Pancreas (tissue), 10 donors: ENCODE measurements around the gene FNDC3A. TPM values are rescaled to one million over a fixed set of nuclear protein-coding genes. Genes with fewer than 3 reads are reported as not detected.

Experiments
- ATAC-seq, 4 donors: fragments of 200-7000 bp; cut with Tn5 transposase; one replicate each; pipeline versions ENCODE4 v1.8.0 to v1.9.1; 2020; ENCODE audit warnings: mild to moderate bottlenecking in 4 of 4, moderate library complexity in 4 of 4
- DNase-seq, 6 donors: peaks; one replicate each; pipeline ENCODE4 v3.0.0-alpha.2; 2020
- FAIRE-seq: peaks from 2 replicates; lab custom pipeline; 2012; peaks lifted over from hg19 to GRCh38; lab: Jason Lieb, UNC
- H3K27ac ChIP-seq, 4 donors: fragments of 200-600 bp; sonication (generic); 1 replicate in 3 of 4; 2 replicates in 1 of 4; pipeline versions ENCODE4 v1.5.0 to v1.8.0; 2020
- H3K27me3 ChIP-seq, 4 donors: fragments of 200-600 bp; one replicate each; pipeline ENCODE4 v1.8.0; 2021
- H3K36me3 ChIP-seq, 3 donors: fragments of 200-600 bp; sonication (generic) in 1 of 3; one replicate each; pipeline versions ENCODE4 v1.5.0 to v1.8.0; 2020 to 2021
- H3K4me1 ChIP-seq, 3 donors: fragments of 200-600 bp; one replicate each; pipeline ENCODE4 v1.8.0; 2021
- H3K4me3 ChIP-seq, 4 donors: fragments of 200-600 bp; sonication (generic) in 2 of 4; one replicate each; pipeline versions ENCODE4 v1.5.0 to v1.8.0; 2020 to 2021
- H3K9me3 ChIP-seq, 4 donors: fragments of 200-600 bp; one replicate each; pipeline ENCODE4 v1.8.0; 2021
- CTCF ChIP-seq, 4 donors: fragments of 200-600 bp; sonication (generic) in 3 of 4; IDR thresholded peaks; one replicate each; pipeline versions ENCODE4 v1.5.0 to v1.8.0; 2021; ENCODE audit warnings: antibody characterized with exemption in 4 of 4
- WGBS, 2 donors: extraction: QIAGEN DNeasy Blood & Tissue Kit; methylation state at CpG; one replicate each; pipeline ENCODE4 v1.1.7; 2013; 5-methylcytosine and 5-hydroxymethylcytosine counted together
- intact Hi-C, 3 donors: fragments of 100-400 bp; cut with DNase I; formaldehyde crosslinking; loops; one replicate each; pipeline versions ENCODE4 v1.11.1 to v1.14.2; 2022
- polyA plus RNA-seq, 2 donors: library from polyadenylated mRNA; stranded (reverse); fragments of 200-250 nt; gene quantifications; one replicate each; pipeline ENCODE4 v1.2.3, GENCODE V29; 2013
- total RNA-seq, 6 donors: library from RNA; stranded (reverse); fragmentation: NEBNext Ultra II Directional in 4 of 6; extraction: Animal tissue kit (Norgen Biotek cat#: 25700) in 4 of 6; gene quantifications; one replicate each; pipeline versions ENCODE4 v1.2.1 to v1.2.4, GENCODE V29; 2021 to 2023
- donor health status: healthy with polysubstance abuse.
- donor health status: DM: no; HTN: no; CAD: no; lungs with moderate emphysema.
- donor health status: DM: no; HTN: no; CAD: no.
- donor health status: control.
- donor health status: control.
- donor health status: Bipolar disorder and iron deficiency.
- donor health status: DM: yes; HTN: yes; CAD: no.
- donor health status: DM: no; HTN: no; CAD: no.
- donor health status: DM: no; HTN: no; CAD: no.
- donor health status: DM: yes; HTN: yes; CAD: no.

FNDC3A gene
- total and polyA plus RNA-seq, 8 donors, result 22.4 to 65.5 (median 47.2) TPM

- Histone ChIP-seq H3K36me3 (no peaks in the 10 kb centered on the region), H3K9me3 (no peaks in the 10 kb centered on the region), H3K4me1 (peaks cover 0 to 16% (median 0%) of the 10 kb centered on the region in 3 donors), H3K4me3 (no peak overlapping the region), H3K27me3 (no peaks in the 10 kb centered on the region), H3K27ac (no peak overlapping the region)
- no peak for TF ChIP-seq CTCF (IDR thresholded peaks at IDR 0.05)
- ATAC-seq (no peak), DNase-seq (no peak), FAIRE-seq (no peak)
- intact Hi-C loops, result no loop called here
- 89 to 96% methylated on average over 2 of the region's 2 CpGs for WGBS, 2 donors
These were observed 45.3 kb downstream of the FNDC3A start for GRCh38 chr13:49020940-49021553.

- H3K4me3 ChIP-seq, result no peak overlapping the region
- no peak for TF ChIP-seq CTCF (IDR thresholded peaks at IDR 0.05)
- DNase-seq, result no peak
- peaks cover 0 to 16% (median 0%) of the 10 kb centered on the region in 3 donors for H3K4me1 ChIP-seq
- ATAC-seq, result no peak
- 84 to 94% methylated on average over 1 of the region's 1 CpG for WGBS, 2 donors
- no peaks in the 10 kb centered on the region for H3K36me3 ChIP-seq
- no peak overlapping the region for H3K27ac ChIP-seq
- H3K27me3 ChIP-seq, result no peaks in the 10 kb centered on the region
- H3K9me3 ChIP-seq, result no peaks in the 10 kb centered on the region
- intact Hi-C loops, result no loop called here
- peak; percentile 13 for FAIRE-seq
These were observed 46.2 kb downstream of the FNDC3A start for GRCh38 chr13:49021953-49022352.

- Histone ChIP-seq H3K27ac (no peak overlapping the region), H3K4me1 (peaks cover 0 to 16% (median 0%) of the 10 kb centered on the region in 3 donors), H3K4me3 (no peak overlapping the region), H3K9me3 (no peaks in the 10 kb centered on the region), H3K36me3 (no peaks in the 10 kb centered on the region), H3K27me3 (no peaks in the 10 kb centered on the region)
- DNase-seq, result no peak
- intact Hi-C loops, result no loop called here
- FAIRE-seq, result no peak
- TF ChIP-seq CTCF (IDR thresholded peaks at IDR 0.05), result no peak
- WGBS, 2 donors, result 86 to 95% methylated on average over 2 of the region's 2 CpGs
- no peak for ATAC-seq
These were observed 46.9 kb downstream of the FNDC3A start for GRCh38 chr13:49022472-49023144.

- no peaks in the 10 kb centered on the region for H3K27me3 ChIP-seq
- FAIRE-seq, result peak; percentile 95
- TF ChIP-seq CTCF (IDR thresholded peaks at IDR 0.05), result no peak
- ATAC-seq, result no peak
- H3K9me3 ChIP-seq, result no peaks in the 10 kb centered on the region
- no peak overlapping the region for H3K27ac ChIP-seq
- no peak overlapping the region for H3K4me3 ChIP-seq
- no peak for DNase-seq
- no peaks in the 10 kb centered on the region for H3K36me3 ChIP-seq
- intact Hi-C loops, result no loop called here
- H3K4me1 ChIP-seq, result peaks cover 0 to 16% (median 0%) of the 10 kb centered on the region in 3 donors
These were observed 47.7 kb downstream of the FNDC3A start for GRCh38 chr13:49023431-49023830.

- no peak for ATAC-seq
- Histone ChIP-seq H3K27ac (no peak overlapping the region), H3K4me1 (peaks cover 0 to 9% (median 0%) of the 10 kb centered on the region in 3 donors), H3K9me3 (no peaks in the 10 kb centered on the region), H3K36me3 (no peaks in the 10 kb centered on the region), H3K4me3 (no peak overlapping the region), H3K27me3 (no peaks in the 10 kb centered on the region)
- intact Hi-C loops, result no loop called here
- WGBS, 2 donors, result 0 to 33% methylated on average over 1 of the region's 1 CpG
- FAIRE-seq, result no peak
- no peak for DNase-seq
- no peak for TF ChIP-seq CTCF (IDR thresholded peaks at IDR 0.05)
These were observed 51.1 kb downstream of the FNDC3A start for GRCh38 chr13:49026851-49027250.
